SJSA1 (cell line): ENCODE measurements around the gene ARHGAP45. TPM values are rescaled to one million over a fixed set of nuclear protein-coding genes. Genes with fewer than 3 reads are reported as not detected.

Experiments used
- DNase-seq, 2 experiments: peaks; one replicate each; pipeline ENCODE4 v3.0.0-alpha.2; 2015 to 2020; ENCODE audit warnings: low spot score in 2 of 2, low read depth in 1 of 2
- H3K27ac ChIP-seq: fragments of 250-450 bp; sonication (Bioruptor Pico); 2 replicates; pipeline ENCODE4 v1.5.1; 2020; ENCODE audit warnings: mild to moderate bottlenecking, moderate library complexity
- H3K27me3 ChIP-seq: fragments of 250-450 bp; sonication (Bioruptor Pico); replicated peaks from 2 replicates; pipeline ENCODE4 v1.5.1; 2020; ENCODE audit warnings: mild to moderate bottlenecking, moderate library complexity
- H3K36me3 ChIP-seq: fragments of 250-450 bp; sonication (Bioruptor Pico); 2 replicates; pipeline ENCODE4 v1.5.1; 2020; ENCODE audit warnings: mild to moderate bottlenecking
- H3K4me1 ChIP-seq: fragments of 250-450 bp; sonication (Bioruptor Pico); replicated peaks from 2 replicates; pipeline ENCODE4 v1.6.1; 2021; ENCODE audit warnings: mild to moderate bottlenecking
- H3K4me3 ChIP-seq: fragments of 250-450 bp; sonication (Bioruptor Pico); 2 replicates; pipeline ENCODE4 v1.5.1; 2020; ENCODE audit warnings: mild to moderate bottlenecking
- H3K9me3 ChIP-seq: fragments of 250-450 bp; sonication (Bioruptor Pico); replicated peaks from 2 replicates; pipeline ENCODE4 v1.5.1; 2020; ENCODE audit warnings: mild to moderate bottlenecking
- total RNA-seq: library from RNA; depleted of rRNA; stranded (reverse); fragments of >200 nt; shearing (Covaris generic); gene quantifications from 2 replicates; pipeline ENCODE4 v1.2.3, GENCODE V29; 2014

The ARHGAP45 gene
- total RNA-seq, 1 experiment from 2014 or later = 0.03 TPM

DNA sequence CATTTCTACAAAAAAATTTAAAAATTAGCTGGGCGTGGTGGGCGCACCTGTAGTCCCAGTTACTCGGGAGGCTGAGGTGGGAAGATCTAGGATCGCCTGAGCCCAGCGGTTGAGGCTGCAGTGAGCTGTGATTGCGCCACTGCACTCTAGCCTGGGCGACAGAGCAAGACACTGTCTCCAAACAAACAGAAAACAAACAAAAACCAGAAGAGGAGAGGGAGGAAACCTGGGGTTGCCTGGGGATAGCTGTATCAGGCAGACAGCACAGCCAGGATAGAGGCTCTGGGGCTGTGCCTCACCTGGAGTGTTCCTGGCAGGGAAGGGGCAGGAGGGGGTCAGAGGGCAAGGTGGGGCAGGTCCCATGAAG lies 30.8 kb downstream of the ARHGAP45 start:
- H3K36me3 ChIP-seq = peaks cover 18% of the 10 kb centered on the region
- no peak overlapping the region for H3K27ac ChIP-seq
- no peaks in the 10 kb centered on the region for H3K27me3 ChIP-seq
- no peak overlapping the region for H3K4me3 ChIP-seq
- peaks cover 34% of the 10 kb centered on the region for H3K4me1 ChIP-seq
- DNase-seq = no peak
- peaks cover 5% of the 10 kb centered on the region for H3K9me3 ChIP-seq

GRCh38 chr19:1098177-1099051 lies 31.4 kb downstream of the ARHGAP45 start:
- H3K27ac ChIP-seq = no peak overlapping the region
- no peak overlapping the region for H3K4me3 ChIP-seq
- DNase-seq = no peak

DNA sequence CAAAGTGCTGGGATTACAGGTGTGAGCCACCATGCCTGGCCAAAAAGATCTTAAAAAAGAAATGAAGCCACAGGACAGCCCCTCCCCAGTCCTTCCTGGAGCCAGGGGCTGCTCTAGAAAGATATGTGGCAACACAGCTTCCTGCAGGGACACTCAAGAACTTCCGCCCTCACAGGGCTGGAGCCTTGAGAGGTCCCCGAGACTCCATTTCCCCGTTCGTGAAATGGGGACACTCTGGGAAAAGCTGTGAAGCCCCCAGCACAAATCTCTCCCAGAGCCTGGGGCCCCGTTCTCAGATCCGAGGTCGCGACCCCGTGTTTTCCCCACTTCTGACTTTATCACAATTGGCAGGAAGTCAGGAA lies 34.4 kb downstream of the ARHGAP45 start:
- H3K9me3 ChIP-seq = peaks cover 5% of the 10 kb centered on the region
- H3K27ac ChIP-seq = peak overlapping the region; percentile 79
- no peak for DNase-seq
- H3K4me1 ChIP-seq = peaks cover 37% of the 10 kb centered on the region
- peaks cover 15% of the 10 kb centered on the region for H3K36me3 ChIP-seq
- H3K27me3 ChIP-seq = no peaks in the 10 kb centered on the region
- H3K4me3 ChIP-seq = no peak overlapping the region

More at GRCh38 chr19:1098177-1099051, 31.4 kb downstream of the ARHGAP45 start:
- peaks cover 15% of the 10 kb centered on the region for H3K36me3 ChIP-seq
- H3K4me1 ChIP-seq = peaks cover 40% of the 10 kb centered on the region
- H3K27me3 ChIP-seq = no peaks in the 10 kb centered on the region
- H3K9me3 ChIP-seq = peaks cover 5% of the 10 kb centered on the region

DNA sequence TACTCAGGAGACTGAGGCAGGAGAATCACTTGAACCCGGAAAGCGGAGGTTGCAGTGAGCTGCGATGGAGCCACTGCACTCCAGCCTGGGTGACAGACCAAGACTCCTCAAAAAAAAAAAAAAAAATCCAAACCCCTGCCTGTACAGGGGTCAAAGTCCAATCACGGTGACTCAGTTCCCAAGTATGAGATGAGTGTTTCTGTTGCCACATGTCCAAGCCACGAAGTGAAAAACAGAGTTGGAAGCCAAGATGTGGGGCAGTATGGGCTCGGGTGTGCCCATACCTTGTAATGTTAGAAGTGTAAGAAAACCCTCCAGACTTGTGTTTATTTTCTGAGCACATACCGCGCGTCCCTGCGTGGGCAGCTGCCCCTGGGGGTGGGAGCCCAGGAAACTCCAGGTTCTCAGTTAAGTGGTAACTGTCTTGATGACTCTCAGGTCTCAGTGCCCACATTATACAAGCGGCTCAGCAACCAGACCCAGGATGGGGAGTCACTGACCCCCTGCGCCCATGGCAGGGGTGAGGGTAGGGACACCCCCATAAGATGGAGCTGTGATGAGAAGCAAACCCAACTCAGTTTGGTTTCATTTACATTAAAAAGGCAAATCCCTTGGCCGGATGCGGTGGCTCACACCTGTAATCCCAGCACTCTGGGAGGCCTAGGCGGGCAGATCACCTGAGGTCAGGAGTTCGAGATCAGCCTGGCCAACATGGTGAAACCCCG lies 35.6 kb downstream of the ARHGAP45 start:
- H3K36me3 ChIP-seq = peaks cover 28% of the 10 kb centered on the region
- no peak overlapping the region for H3K4me3 ChIP-seq

GRCh38 chr19:1103132-1103707 lies 36.3 kb downstream of the ARHGAP45 start:
- Histone ChIP-seq H3K9me3 (peaks cover 5% of the 10 kb centered on the region), H3K27me3 (no peaks in the 10 kb centered on the region), H3K27ac (peak overlapping the region; percentile 79), H3K36me3 (peaks cover 32% of the 10 kb centered on the region), H3K4me3 (no peak overlapping the region), H3K4me1 (peaks cover 37% of the 10 kb centered on the region)
- no peak for DNase-seq

More for the DNA sequence above, 35.6 kb downstream of the ARHGAP45 start:
- Histone ChIP-seq H3K4me1 (peaks cover 37% of the 10 kb centered on the region), H3K9me3 (peaks cover 5% of the 10 kb centered on the region), H3K27me3 (no peaks in the 10 kb centered on the region), H3K27ac (peak overlapping the region; percentile 79)
- peak; percentile 96 to 98 for DNase-seq

DNA sequence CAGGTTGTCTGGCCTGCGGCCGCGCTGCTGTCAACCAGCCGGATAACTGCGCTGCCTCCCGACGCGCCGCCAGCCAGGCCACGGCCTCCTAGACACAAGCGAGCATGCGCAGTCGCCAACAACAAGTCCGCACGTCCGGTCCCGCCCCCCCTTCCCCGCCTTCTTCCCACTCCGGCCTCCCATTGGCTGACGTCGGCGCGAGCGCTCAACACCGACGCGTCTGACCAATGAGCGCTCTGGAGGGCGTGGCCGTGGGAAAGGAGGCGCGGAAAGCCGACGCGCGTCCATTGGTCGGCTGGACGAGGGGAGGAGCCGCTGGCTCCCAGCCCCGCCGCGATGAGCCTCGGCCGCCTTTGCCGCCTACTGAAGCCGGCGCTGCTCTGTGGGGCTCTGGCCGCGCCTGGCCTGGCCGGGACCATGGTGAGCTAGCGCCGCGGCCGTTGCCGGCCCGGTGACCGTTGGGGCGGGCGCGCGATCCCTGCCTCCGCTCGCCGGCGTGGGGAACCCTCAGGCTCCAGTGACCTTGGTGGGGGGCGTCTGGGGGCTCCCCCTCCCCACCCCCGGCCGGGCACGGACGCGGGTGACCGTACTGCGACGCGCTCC lies 36.8 kb downstream of the ARHGAP45 start, which contains the start of gene GPX4:
GPX4 (plus strand) TSS at position 287 of the 603 bp plus-strand sequence; CDS start at position 337, 50 bp downstream.
- peaks cover 5% of the 10 kb centered on the region for H3K9me3 ChIP-seq
- peak within 1 kb of the TSS; percentile 79 for H3K27ac ChIP-seq
- DNase-seq = peak; percentile 99
- peak within 1 kb of the TSS; percentile 77 for H3K4me3 ChIP-seq
- peaks cover 35% of the 10 kb centered on the region for H3K36me3 ChIP-seq
- H3K4me1 ChIP-seq = peaks cover 37% of the 10 kb centered on the region
- H3K27me3 ChIP-seq = no peaks in the 10 kb centered on the region

DNA sequence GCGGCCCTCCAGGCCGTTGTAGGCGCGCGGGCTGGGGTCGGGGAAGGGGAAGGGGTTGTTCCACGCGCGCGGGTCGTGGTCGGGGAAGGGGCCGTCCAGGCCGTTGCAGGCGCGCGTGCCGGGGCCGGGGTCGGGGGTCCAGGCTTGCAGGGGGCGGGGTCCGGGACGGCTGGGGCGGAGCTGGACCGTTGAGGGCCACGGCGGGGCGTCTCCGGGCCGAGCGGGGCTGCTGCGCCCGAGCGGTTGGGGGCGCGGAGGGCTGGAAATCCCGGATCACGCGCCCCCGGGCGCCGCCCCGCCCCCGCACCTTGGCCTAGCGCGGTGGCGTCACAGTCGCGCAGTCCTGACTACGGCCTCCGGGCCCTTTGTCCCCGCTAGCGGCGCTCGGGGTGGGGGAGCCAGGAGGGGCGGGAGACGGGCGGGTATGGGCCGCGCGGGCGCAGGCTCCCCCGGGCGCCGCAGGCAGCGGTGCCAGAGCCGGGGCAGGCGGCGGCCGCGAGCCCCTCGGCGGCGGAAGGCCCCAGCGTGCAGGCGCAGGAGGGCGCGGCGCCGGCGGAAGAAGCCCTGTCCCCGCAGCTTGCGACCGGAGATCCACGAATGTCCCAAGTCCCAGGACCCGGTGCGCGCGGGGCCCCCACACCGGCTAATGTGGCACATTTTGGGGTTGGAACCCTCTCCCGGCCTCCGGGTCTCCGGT lies 37.5 kb downstream of the ARHGAP45 start:
- Histone ChIP-seq H3K4me3 (peak overlapping the region; percentile 77), H3K36me3 (peaks cover 40% of the 10 kb centered on the region), H3K27me3 (no peaks in the 10 kb centered on the region), H3K9me3 (peaks cover 5% of the 10 kb centered on the region), H3K27ac (peak overlapping the region; percentile 75), H3K4me1 (peaks cover 35% of the 10 kb centered on the region)
- DNase-seq = peak; percentile 60 to 76

GRCh38 chr19:1105008-1105872 lies 38.3 kb downstream of the ARHGAP45 start:
- Histone ChIP-seq H3K4me3 (peak overlapping the region; percentile 77), H3K9me3 (no peaks in the 10 kb centered on the region; the same call in 1 of the 2 replicates), H3K36me3 (peaks cover 47% of the 10 kb centered on the region), H3K4me1 (peaks cover 35% of the 10 kb centered on the region), H3K27ac (peak overlapping the region; percentile 75), H3K27me3 (no peaks in the 10 kb centered on the region)
- DNase-seq = no peak

DNA sequence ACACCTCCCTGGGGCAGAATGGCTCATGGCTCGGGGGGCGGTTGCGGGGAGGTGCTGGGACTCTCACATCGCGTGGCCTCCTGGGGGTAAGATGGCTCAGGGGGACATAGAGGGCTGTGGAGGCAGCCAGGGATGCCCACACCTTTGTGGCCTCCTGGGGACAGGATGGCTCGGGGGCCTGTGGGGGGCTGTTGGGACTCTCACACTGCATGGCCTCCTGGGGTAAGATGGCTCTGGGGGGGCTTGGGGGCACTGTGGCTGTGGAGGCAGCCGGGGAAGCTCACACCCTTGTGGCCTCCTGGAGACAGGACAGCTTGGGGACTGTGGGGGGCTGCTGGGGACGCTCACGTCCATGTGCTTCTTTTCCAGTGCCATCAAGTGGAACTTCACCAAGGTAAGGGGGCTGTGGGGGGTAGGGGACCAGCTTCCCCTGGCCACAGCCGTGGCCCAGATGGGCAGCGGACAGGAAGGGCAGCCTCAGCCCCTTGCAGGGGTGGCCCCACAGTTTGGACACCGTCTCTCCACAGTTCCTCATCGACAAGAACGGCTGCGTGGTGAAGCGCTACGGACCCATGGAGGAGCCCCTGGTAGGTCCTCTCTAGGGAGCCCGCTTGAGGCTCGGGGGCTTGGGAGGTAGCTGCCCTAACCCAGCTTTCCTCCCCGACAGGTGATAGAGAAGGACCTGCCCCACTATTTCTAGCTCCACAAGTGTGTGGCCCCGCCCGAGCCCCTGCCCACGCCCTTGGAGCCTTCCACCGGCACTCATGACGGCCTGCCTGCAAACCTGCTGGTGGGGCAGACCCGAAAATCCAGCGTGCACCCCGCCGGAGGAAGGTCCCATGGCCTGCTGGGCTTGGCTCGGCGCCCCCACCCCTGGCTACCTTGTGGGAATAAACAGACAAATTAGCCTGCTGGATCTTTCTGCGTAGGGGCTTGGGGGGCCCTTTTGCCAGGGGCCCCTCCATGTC lies 39.2 kb downstream of the ARHGAP45 start:
- no peak for DNase-seq
- peaks cover 31% of the 10 kb centered on the region for H3K4me1 ChIP-seq
- peaks cover 56% of the 10 kb centered on the region for H3K36me3 ChIP-seq
- no peak overlapping the region for H3K4me3 ChIP-seq
- no peak overlapping the region for H3K27ac ChIP-seq
- H3K9me3 ChIP-seq = no peaks in the 10 kb centered on the region
- no peaks in the 10 kb centered on the region for H3K27me3 ChIP-seq

GRCh38 chr19:1106841-1107660 lies 40.1 kb downstream of the ARHGAP45 start:
- Histone ChIP-seq H3K27ac (no peak overlapping the region), H3K27me3 (no peaks in the 10 kb centered on the region), H3K9me3 (no peaks in the 10 kb centered on the region), H3K4me1 (peaks cover 22% of the 10 kb centered on the region), H3K36me3 (peaks cover 61% of the 10 kb centered on the region), H3K4me3 (no peak overlapping the region)
- DNase-seq = no peak
